Activated CD4-positive, CD25-positive, alpha-beta regulatory T cell treated with anti-CD3 and anti-CD28 coated beads, Interleukin-2, amount 50 U/mL, for 72 hours (primary cell): ENCODE measurements around the gene IRF4.

Experiments
- DNase-seq: peaks from one replicate; pipeline ENCODE4 v3.0.0; 2021

Gene IRF4

DNA sequence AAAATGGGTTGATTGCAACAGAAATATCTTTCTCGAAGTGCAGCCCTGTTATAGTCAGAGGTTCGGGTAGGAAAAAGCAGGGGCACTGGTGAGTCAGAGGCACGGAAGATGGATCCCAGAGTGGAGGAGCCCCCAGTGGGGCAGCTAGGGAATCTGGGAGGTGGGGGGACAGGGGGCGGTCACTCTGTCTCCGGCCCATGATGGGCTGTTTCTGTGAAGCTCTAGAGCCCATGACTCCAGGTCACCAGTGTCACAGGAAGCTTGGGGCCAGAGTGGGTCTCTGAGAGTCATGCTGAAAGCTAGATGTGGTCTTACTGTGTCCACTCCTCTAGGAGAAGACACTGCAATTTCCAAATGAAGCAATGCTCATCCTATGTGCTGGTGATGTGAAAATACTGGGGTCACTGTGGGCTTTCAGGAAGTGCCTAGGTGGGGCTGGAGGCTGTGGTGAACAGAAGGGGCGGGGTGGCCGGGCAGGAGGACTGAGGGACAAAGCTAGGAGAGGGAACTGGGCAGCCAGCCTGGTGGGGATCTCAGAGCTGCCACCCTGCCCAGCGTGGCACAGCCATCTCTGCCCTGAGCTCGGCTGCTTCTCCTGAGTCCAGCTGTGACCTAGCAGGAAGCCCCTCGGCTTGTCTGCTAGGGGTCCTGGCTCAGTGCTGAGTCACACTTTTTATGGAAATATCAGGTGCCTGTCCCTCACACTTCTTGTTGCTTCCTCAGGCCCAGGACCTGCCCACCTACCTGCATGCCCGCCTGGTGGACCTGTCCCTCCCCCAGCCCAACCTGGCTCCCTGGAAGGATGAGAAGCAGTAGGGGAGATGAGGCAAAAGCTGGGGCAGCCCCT is 54.2 kb downstream of the IRF4 start:
- no peak for DNase-seq

- peak; percentile 82 for DNase-seq
These were observed 55.1 kb downstream of the IRF4 start for GRCh38 chr6:446418-447366.

- no peak for DNase-seq
These were observed 56.0 kb downstream of the IRF4 start for GRCh38 chr6:447381-448165.

- DNase-seq: no peak
These were observed 56.9 kb downstream of the IRF4 start for GRCh38 chr6:448296-449056.

- no peak for DNase-seq
These were observed 57.5 kb downstream of the IRF4 start for GRCh38 chr6:449057-449430.

DNA sequence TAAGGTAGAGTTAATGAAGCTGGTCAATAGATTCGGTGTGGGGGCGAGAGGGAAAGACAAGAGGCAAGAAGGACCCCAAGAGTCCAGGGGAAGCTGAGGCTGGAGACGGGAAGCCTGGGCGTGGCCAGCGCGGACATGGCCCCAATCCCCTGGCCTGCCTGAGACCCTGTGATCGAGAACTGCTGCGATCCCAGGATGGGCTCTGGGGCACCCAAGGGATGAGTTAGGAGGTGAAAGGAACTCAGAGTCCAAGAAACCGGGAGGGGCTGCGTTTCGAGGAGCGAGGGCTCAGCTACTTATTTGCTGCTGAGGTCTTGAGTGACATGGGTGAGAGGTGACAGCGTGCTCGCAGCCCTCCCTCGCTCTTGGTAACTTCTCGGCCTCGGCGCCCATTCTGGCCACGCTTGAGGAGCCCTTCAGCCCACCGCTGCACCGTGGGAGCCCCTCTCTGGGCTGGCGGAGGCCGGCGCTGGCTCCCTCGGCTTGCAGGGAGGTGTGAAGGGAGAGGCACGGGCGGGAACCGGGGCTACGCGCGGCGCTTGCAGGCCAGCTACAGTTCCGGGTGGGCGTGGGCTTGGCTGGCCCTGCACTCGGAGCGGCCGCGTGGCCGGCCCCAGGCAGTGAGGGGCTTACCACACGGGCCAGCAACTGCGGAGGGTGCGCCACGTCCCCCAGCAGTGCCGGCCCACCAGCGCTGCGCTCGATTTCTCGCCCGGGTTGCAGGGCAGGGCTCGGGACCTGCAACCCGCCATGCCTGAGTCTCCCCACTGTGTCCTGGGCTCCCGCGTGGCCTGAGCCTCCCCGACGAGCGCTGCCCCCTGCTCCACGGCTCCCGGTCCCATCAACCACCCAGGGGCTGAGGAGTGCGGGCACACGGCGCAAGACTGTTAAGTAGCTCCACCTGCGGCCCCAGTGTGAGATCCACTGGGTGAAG is 58.2 kb downstream of the IRF4 start:
- peak; percentile 24 for DNase-seq

GRCh38 chr6:451336-451735 is 59.8 kb downstream of the IRF4 start:
- DNase-seq: no peak

GRCh38 chr6:451847-452246 is 60.3 kb downstream of the IRF4 start:
- no peak for DNase-seq

- DNase-seq: no peak
These were observed 60.9 kb downstream of the IRF4 start for GRCh38 chr6:452301-453067.

GRCh38 chr6:453152-453551 is 61.6 kb downstream of the IRF4 start:
- no peak for DNase-seq

DNA sequence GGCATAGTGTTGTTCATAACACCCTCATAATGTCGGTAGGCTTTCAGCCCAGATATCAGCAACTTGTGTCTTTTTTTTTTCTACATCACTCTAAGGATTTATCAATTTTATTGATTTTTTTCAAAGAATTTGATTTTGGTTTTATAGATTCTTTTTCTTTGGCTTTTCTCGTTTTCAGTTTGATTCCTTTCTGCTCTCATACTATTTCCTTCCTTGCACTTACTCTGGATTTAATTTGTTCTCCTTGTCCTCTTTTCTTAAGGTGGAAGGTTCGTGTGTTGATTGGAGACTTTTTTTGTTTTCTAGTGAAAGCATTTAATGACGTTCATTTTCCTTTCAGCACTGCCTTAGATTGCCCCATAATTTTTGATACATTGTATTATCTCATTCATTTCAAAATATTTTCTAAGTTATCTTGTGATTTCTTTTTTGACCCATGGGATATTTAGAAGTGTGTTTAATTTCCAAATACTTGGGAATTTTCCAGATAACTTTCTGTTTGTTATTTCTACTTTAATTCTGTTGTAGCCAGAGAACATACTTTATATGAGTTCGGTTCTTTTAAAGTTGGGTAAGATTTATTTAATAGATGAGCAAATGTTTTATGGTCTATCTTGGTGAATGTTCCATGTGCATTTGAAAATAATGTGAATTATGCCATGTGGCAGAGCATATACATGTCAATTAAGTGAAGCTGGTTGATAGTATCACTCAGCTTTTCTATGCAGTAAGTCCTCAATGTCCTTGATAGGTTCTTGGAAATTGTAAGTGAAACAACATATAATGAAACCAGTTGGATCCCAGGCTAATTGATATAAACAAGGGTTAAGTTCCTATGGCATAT is 62.8 kb downstream of the IRF4 start:
- DNase-seq: no peak

- DNase-seq: no peak
These were observed 63.5 kb downstream of the IRF4 start for GRCh38 chr6:455006-455585.

GRCh38 chr6:455835-456234 is 64.3 kb downstream of the IRF4 start:
- DNase-seq: no peak

DNA sequence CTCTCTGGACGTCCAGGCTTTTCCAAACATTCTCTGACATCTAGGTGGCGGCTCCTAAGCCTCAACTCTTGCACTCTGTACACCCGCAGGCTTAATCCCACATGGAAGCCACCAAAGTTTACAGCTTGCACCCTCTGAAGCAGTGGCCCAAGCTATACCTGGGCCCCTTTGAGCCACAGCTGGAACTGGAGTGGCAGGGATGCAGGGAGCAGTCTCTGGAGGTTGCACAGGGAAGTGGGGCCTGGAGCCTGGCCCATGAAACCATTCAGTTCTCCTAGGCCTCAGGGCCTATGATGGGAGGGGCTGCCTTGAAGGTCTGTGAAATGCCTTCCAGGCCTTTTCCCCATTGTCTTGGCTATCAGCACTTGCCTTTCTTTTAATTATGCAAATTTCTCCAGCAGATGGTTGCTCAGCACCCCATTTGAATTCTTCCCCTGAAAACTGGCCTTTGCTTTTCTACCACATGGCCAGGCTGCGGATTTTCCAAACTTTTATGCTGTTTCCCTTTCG is 64.9 kb downstream of the IRF4 start:
- no peak for DNase-seq

DNA sequence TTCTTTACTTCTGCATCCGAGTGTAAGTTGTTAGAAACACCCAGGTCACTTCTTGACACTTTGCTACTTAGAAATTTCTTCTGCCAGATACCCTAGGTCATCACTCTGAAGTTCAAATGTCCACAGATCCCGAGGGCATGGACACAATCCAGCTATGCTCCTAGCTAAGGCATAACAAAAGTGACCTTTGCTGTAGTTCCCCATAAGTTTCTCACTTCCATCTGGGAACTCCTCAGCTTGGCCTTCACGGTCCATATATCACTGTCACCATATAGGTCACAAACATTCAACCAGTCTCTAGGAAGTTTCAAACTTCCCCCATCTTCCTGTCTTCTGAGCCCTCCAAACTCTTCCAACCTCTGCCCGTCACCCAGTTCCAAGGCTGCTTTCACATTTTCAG is 65.3 kb downstream of the IRF4 start:
- DNase-seq: no peak
